Measurements from ENCODE around the gene LPAR4.
A peak's percentile ranks its signal among the peaks of the same experiment; 100 is the strongest.
"Not testable (repeated sequence)": the region's sequence is repeated elsewhere in the genome, so short reads cannot be mapped to it uniquely, and the experiment has no call there.

LPAR4 gene

GRCh38 chrX:78747489-78747888, at the start of gene LPAR4:
Gene LPAR4 (plus strand): TSS chrX:78747720. CDS start chrX:78754870, 7,150 bp downstream.
- DNase-seq = no peak

GRCh38 chrX:78706071-78706470, 41.4 kb upstream of the LPAR4 start:
- no peak for DNase-seq

GRCh38 chrX:78708262-78708661, 39.3 kb upstream of the LPAR4 start:
- DNase-seq = peak; percentile 33

- no peak for DNase-seq
These were observed 38.7 kb upstream of the LPAR4 start for GRCh38 chrX:78708816-78709215.

GRCh38 chrX:78710171-78710570, 37.3 kb upstream of the LPAR4 start:
- DNase-seq = no peak

- DNase-seq = no peak
These were observed 35.2 kb upstream of the LPAR4 start for GRCh38 chrX:78712336-78712735.

- DNase-seq = no peak
These were observed 22.2 kb upstream of the LPAR4 start for GRCh38 chrX:78725287-78725686.

- no peak for DNase-seq
These were observed 1.0 kb upstream of the LPAR4 start for GRCh38 chrX:78746496-78746895.

GRCh38 chrX:78747971-78748370, 451 bp downstream of the LPAR4 start:
- DNase-seq = no peak

- no peak for DNase-seq
These were observed 1.3 kb downstream of the LPAR4 start for GRCh38 chrX:78748846-78749245.

- no peak for DNase-seq
These were observed 6.1 kb downstream of the LPAR4 start for GRCh38 chrX:78753571-78753970.

- no peak for DNase-seq
These were observed 7.4 kb downstream of the LPAR4 start for GRCh38 chrX:78754917-78755316.

- no peak for DNase-seq
These were observed 11.6 kb downstream of the LPAR4 start for GRCh38 chrX:78759081-78759480.

GRCh38 chrX:78769101-78769755, 21.7 kb downstream of the LPAR4 start:
- DNase-seq = no peak

- DNase-seq = no peak
These were observed 22.4 kb downstream of the LPAR4 start for GRCh38 chrX:78769946-78770345.

- peak; percentile 22 for DNase-seq
These were observed 49.4 kb downstream of the LPAR4 start for GRCh38 chrX:78796916-78797315.

- DNase-seq = no peak
These were observed 52.6 kb downstream of the LPAR4 start for GRCh38 chrX:78800114-78800513.

- DNase-seq = no peak
These were observed 53.2 kb downstream of the LPAR4 start for GRCh38 chrX:78800694-78801093.

GRCh38 chrX:78801522-78801921, 54.0 kb downstream of the LPAR4 start:
- DNase-seq = no peak

GRCh38 chrX:78802526-78802925, 55.0 kb downstream of the LPAR4 start:
- not testable (repeated sequence) for DNase-seq

Data from hematopoietic multipotent progenitor cell treated with erythropoietin and hydrocortisone succinate and interleukin-3 and kit ligand, for 6 days (in vitro differentiated cells).